GM12801 (cell line): Measurements from ENCODE around the gene ECE1.

Source experiments
- CTCF ChIP-seq: IDR thresholded peaks from one replicate; pipeline ENCODE4 v1.5.1; 2011; ENCODE audit warnings: control low read depth; ENCODE audit not compliant: insufficient read length; ENCODE audit errors: extremely low read depth

Gene ECE1

DNA sequence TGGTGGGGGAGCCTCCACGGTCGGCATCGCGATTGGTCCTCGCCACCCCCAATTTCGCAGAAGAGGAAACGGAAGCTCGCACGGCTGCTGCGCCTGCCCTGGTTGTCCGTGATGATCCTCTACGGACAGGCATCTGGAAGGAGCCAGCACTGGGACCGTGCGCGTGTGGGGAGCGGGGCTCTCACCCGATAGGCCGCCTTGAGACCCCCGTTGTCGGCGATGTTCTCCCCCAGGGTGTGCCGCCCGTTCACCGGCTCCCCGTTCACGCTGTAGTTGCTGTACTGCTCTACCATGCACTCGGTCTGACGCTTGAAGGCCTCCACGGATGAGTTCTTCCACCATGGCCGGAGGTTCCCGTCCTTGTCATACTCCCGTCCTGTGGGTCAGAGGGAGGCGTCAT is 65.2 kb downstream of the ECE1 start:
- no peak for TF ChIP-seq CTCF

- TF ChIP-seq CTCF: no peak
Observed at GRCh38 chr1:21220815-21221214, 69.4 kb downstream of the ECE1 start.

GRCh38 chr1:21219674-21220073 is 70.6 kb downstream of the ECE1 start:
- TF ChIP-seq CTCF: no peak

GRCh38 chr1:21217812-21218596 is 72.3 kb downstream of the ECE1 start:
- TF ChIP-seq CTCF: no peak

- no peak for TF ChIP-seq CTCF
Observed at GRCh38 chr1:21216835-21217811, 73.1 kb downstream of the ECE1 start.

- no peak for TF ChIP-seq CTCF
Observed at GRCh38 chr1:21212126-21212525, 78.1 kb downstream of the ECE1 start.

DNA sequence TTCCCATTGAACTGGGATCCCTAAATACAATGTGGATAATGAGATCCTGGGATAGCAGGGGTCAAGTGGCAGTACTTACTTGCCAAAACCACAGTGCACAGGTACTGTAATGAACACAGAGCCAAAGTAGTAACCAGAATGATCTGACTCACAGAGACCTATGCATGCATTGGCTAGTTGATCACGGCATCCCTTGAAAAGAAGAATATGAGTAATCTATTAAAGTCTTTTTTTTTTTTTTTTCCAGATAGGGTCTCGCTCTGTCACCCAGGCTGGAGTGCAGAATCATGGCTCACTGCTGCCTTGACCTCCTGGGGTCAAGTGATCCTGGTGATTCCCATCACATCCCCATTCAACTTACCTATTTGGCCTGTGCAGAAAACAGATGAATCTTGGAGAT is 84.1 kb downstream of the ECE1 start:
- TF ChIP-seq CTCF: no peak
